ENCODE data around the gene FASN.

- TF ChIP-seq CTCF (IDR thresholded peaks at IDR 0.05): no peak
- no peak for TF ChIP-seq ZFX (IDR thresholded peaks at IDR 0.05; ENCODE audit: borderline replicate concordance)
Observed at GRCh38 chr17:82060614-82061013, 37.4 kb downstream of the FASN start.
